ENCODE results near the gene F13A1. TPM values are rescaled to one million over a fixed set of nuclear protein-coding genes. Genes with fewer than 3 reads are reported as not detected.

The F13A1 gene
- total and polyA plus RNA-seq, 4 experiments from 2014 or later, result 0.06 to 0.44 (median 0.33) TPM; not detected in 1

DNA sequence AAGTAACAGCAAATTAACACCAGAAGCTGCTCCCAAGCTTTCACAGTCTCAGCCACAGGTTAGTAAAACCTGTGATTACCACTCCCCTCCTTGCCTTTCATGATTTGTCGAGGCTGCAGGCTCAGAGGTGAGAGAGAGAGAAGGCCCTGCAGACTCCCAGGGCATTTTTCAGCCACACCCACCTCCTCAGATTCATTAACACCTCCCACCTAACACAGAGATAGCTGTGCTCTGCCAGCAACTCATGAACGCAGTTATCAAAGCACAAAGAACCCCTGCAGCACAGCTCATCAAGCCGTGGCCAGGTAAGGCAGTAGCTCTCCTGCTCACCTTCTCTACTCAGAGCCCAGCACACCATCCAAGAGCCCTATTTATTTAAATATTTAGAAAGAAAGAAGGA, 27.1 kb downstream of the F13A1 start:
- no peak for DNase-seq
- Histone ChIP-seq H3K9me3 (ENCODE audit: control insufficient read depth in 1 of 2, low read length in 2 of 2) (no peaks in the 10 kb centered on the region), H3K36me3 (ENCODE audit: insufficient read depth, low read length) (no peaks in the 10 kb centered on the region), H3K4me1 (ENCODE audit: insufficient read depth, low read length) (no peaks in the 10 kb centered on the region), H3K4me3 (ENCODE audit: low read length in 2 of 2) (no peak overlapping the region), H3K27ac (ENCODE audit: low read depth, low read length) (no peak overlapping the region), H3K27me3 (ENCODE audit: insufficient read depth, low read length) (no peaks in the 10 kb centered on the region)
- Mint-ChIP-seq H3K4me3 (no peak overlapping the region), H3K9me3 (peaks cover 0 to 3% (median under 1%) of the 10 kb centered on the region in 8 donors), H3K4me1 (no peaks in the 10 kb centered on the region), H3K27me3 (peaks cover 4 to 14% of the 10 kb centered on the region in 2 donors), H3K36me3 (no peaks in the 10 kb centered on the region), H3K27ac (no peak overlapping the region)
- ChIA-PET CTCF (ENCODE audit: partially characterized antibody) (no interaction called here), POLR2A (ENCODE audit: partially characterized antibody) (no interaction called here)
- intact Hi-C loops (cut with micrococcal nuclease), result no loop called here

DNA sequence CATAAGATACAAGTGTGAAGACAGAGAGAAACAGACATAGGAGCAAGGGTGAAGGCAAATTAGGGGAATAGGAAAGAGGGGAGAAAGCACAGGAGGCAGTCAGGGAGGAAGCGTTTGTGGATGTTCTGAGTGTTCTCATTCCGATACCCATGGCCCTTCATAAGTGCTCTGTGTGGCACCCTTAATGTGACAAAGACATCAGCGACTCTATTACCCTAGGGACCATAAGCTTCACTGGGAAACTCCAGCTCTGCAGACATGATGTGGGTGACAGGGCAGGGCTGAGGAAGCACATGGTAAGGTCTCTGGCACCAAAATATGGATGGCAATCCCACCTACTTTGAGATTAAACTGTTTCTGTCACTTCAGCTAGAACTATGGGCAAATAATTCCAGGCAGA, 33.0 kb downstream of the F13A1 start:
- DNase-seq, result no peak
- Histone ChIP-seq H3K9me3 (ENCODE audit: control insufficient read depth in 1 of 2, low read length in 2 of 2) (no peaks in the 10 kb centered on the region), H3K4me1 (ENCODE audit: insufficient read depth, low read length) (no peaks in the 10 kb centered on the region), H3K4me3 (ENCODE audit: low read length in 2 of 2) (no peak overlapping the region), H3K36me3 (ENCODE audit: insufficient read depth, low read length) (no peaks in the 10 kb centered on the region), H3K27me3 (ENCODE audit: insufficient read depth, low read length) (no peaks in the 10 kb centered on the region), H3K27ac (ENCODE audit: low read depth, low read length) (no peak overlapping the region)
- peaks cover 4 to 10% of the 10 kb centered on the region in 2 donors for H3K27me3 Mint-ChIP-seq
- intact Hi-C loops (cut with micrococcal nuclease), result no loop called here
- POLR2A ChIA-PET (ENCODE audit: partially characterized antibody), result interaction anchor here (0.6 kb wide), 1 partner anchor 1794 kb away, joined by 3 read pairs; no protein-coding TSS in a partner anchor
- H3K4me3 Mint-ChIP-seq, result no peak overlapping the region
- no peaks in the 10 kb centered on the region for H3K4me1 Mint-ChIP-seq
- no peak overlapping the region for H3K27ac Mint-ChIP-seq
- CTCF ChIA-PET (ENCODE audit: partially characterized antibody), result no interaction called here
- H3K9me3 Mint-ChIP-seq, result peaks cover 0 to 2% (median 0%) of the 10 kb centered on the region in 8 donors
- no peaks in the 10 kb centered on the region for H3K36me3 Mint-ChIP-seq

DNA sequence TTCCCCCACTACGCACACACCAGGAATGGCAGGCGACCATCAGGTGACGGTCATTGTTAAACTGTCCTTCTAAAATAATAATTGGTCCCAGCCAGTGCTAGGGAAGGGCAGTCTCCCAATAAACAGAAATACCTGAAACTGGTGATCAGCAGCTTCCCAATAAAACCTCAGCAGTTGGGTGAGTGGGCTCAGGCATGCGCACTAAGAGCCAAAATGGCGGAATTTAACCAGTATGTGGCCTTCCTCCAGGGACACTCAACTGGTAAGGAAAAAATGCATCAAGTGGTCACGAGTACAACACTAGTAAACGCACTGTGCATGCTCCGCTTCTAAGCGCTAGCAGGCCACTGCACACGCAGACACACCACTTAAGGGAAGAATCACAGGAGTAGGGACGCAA, 34.8 kb downstream of the F13A1 start:
- ChIA-PET CTCF (ENCODE audit: partially characterized antibody) (no interaction called here), POLR2A (ENCODE audit: partially characterized antibody) (interaction anchor here (0.5 kb wide), 1 partner anchor 156 kb away, joined by 3 read pairs; no protein-coding TSS in a partner anchor)
- intact Hi-C loops (cut with micrococcal nuclease), result no loop called here
- Mint-ChIP-seq H3K4me3 (no peak overlapping the region), H3K4me1 (no peaks in the 10 kb centered on the region), H3K36me3 (no peaks in the 10 kb centered on the region), H3K9me3 (no peaks in the 10 kb centered on the region), H3K27me3 (no peaks in the 10 kb centered on the region), H3K27ac (no peak overlapping the region)
- Histone ChIP-seq H3K4me1 (ENCODE audit: insufficient read depth, low read length) (no peaks in the 10 kb centered on the region), H3K9me3 (ENCODE audit: control insufficient read depth in 1 of 2, low read length in 2 of 2) (no peaks in the 10 kb centered on the region), H3K36me3 (ENCODE audit: insufficient read depth, low read length) (no peaks in the 10 kb centered on the region), H3K4me3 (ENCODE audit: low read length in 2 of 2) (no peak overlapping the region), H3K27me3 (ENCODE audit: insufficient read depth, low read length) (no peaks in the 10 kb centered on the region), H3K27ac (ENCODE audit: low read depth, low read length) (no peak overlapping the region)
- DNase-seq, result no peak

DNA sequence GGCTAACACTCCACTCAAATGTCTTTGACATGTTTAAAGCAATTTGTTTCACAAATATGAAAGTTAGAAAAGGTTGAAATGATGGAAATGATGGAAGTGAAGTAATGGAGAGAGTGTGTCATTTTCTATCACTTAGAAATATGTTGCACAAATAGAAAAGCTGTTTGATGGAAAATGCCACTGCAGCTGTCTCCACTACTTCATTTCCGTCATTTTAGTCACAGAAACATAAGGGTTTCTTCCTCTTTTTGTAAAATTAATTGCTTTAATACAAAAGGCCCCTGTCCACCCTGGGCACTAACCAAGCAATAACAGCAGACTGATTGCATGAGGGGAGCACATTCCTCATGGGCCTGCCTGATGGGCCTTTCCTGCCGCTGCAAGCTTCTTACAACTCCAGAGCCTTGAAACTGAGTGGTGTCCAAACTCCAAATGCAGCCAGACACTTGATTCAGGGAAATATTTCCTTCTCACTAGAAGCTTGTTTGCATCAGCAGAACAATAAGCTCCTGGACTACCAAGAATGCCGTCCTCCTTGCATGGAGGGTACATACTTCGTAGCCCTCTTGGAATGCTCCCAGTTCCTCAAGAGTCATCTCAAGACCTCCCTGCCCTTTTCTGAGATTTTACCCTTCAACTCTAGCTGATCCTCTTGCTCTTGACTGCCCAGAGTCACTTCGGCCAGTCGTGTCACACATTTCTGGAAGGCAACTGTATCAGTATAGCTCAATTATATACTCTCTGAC, 36.1 kb downstream of the F13A1 start:
- Histone ChIP-seq H3K4me3 (ENCODE audit: low read length in 2 of 2) (no peak overlapping the region), H3K27ac (ENCODE audit: low read depth, low read length) (no peak overlapping the region), H3K27me3 (ENCODE audit: insufficient read depth, low read length) (no peaks in the 10 kb centered on the region), H3K9me3 (ENCODE audit: control insufficient read depth in 1 of 2, low read length in 2 of 2) (no peaks in the 10 kb centered on the region), H3K36me3 (ENCODE audit: insufficient read depth, low read length) (no peaks in the 10 kb centered on the region), H3K4me1 (ENCODE audit: insufficient read depth, low read length) (no peaks in the 10 kb centered on the region)
- H3K9me3 Mint-ChIP-seq, result no peaks in the 10 kb centered on the region
- intact Hi-C loops (cut with micrococcal nuclease), result no loop called here
- H3K27ac Mint-ChIP-seq, result no peak overlapping the region
- DNase-seq, result no peak
- no peaks in the 10 kb centered on the region for H3K27me3 Mint-ChIP-seq
- ChIA-PET POLR2A (ENCODE audit: partially characterized antibody) (no interaction called here), CTCF (ENCODE audit: partially characterized antibody) (no interaction called here)
- H3K4me1 Mint-ChIP-seq, result no peaks in the 10 kb centered on the region
- H3K4me3 Mint-ChIP-seq, result no peak overlapping the region
- H3K36me3 Mint-ChIP-seq, result no peaks in the 10 kb centered on the region

DNA sequence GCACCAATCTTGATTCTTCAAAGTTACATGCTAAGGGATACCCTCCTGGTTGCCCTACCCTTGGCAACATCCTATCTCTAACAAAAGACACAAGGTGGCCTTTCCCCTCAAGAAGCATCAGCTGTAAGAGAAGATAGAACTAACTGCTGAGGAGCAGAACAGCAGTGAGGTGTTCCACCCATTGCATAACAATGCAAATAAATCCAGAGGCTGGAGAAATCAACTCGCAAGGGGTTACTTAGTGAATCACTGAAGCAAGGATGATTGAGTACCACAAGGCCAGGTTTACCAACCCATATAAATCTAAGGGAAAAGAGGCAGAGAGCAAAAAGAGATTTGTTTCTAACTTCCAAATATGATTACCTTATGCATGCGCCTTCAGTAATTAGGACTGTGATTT, 36.7 kb downstream of the F13A1 start:
- H3K27ac Mint-ChIP-seq, result no peak overlapping the region
- H3K36me3 ChIP-seq (ENCODE audit: insufficient read depth, low read length), result no peaks in the 10 kb centered on the region
- no peak for DNase-seq
- no peaks in the 10 kb centered on the region for H3K36me3 Mint-ChIP-seq
- H3K4me3 Mint-ChIP-seq, result no peak overlapping the region
- no peaks in the 10 kb centered on the region for H3K4me1 ChIP-seq (ENCODE audit: insufficient read depth, low read length)
- no peaks in the 10 kb centered on the region for H3K27me3 ChIP-seq (ENCODE audit: insufficient read depth, low read length)
- H3K27me3 Mint-ChIP-seq, result no peaks in the 10 kb centered on the region
- no peak overlapping the region for H3K4me3 ChIP-seq (ENCODE audit: low read length in 2 of 2)
- intact Hi-C loops (cut with micrococcal nuclease), result no loop called here
- ChIA-PET POLR2A (ENCODE audit: partially characterized antibody) (no interaction called here), CTCF (ENCODE audit: partially characterized antibody) (no interaction called here)
- no peaks in the 10 kb centered on the region for H3K9me3 ChIP-seq (ENCODE audit: control insufficient read depth in 1 of 2, low read length in 2 of 2)
- no peak overlapping the region for H3K27ac ChIP-seq (ENCODE audit: low read depth, low read length)
- H3K9me3 Mint-ChIP-seq, result no peaks in the 10 kb centered on the region
- no peaks in the 10 kb centered on the region for H3K4me1 Mint-ChIP-seq

DNA sequence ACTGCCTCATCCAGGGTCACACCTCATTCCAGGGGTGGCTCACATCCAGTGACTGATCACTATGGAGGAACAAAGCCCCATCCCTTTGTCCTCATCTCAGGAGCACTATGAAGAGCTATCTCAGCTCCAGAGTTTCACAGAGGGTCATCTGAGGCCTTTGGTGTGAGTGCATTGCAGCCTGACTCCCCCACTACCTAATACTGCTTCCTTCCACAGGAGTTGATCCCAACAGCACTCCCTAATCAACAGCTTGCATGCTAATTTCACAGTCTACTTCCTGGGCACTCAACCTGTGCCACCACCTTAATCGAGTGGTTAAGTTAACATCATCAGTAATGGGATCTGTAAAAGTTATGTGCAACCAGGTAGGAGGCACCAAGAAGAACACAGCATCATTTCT, 37.7 kb downstream of the F13A1 start:
- no peaks in the 10 kb centered on the region for H3K9me3 ChIP-seq (ENCODE audit: control insufficient read depth in 1 of 2, low read length in 2 of 2)
- no peak for DNase-seq
- Mint-ChIP-seq H3K9me3 (peaks cover 0 to 2% (median 0%) of the 10 kb centered on the region in 8 donors), H3K27me3 (peaks cover 0 to 1% of the 10 kb centered on the region in 2 donors), H3K27ac (no peak overlapping the region), H3K4me3 (no peak overlapping the region), H3K36me3 (no peaks in the 10 kb centered on the region), H3K4me1 (no peaks in the 10 kb centered on the region)
- H3K4me1 ChIP-seq (ENCODE audit: insufficient read depth, low read length), result no peaks in the 10 kb centered on the region
- H3K4me3 ChIP-seq (ENCODE audit: low read length in 2 of 2), result no peak overlapping the region
- H3K27ac ChIP-seq (ENCODE audit: low read depth, low read length), result no peak overlapping the region
- intact Hi-C loops (cut with micrococcal nuclease), result no loop called here
- H3K27me3 ChIP-seq (ENCODE audit: insufficient read depth, low read length), result no peaks in the 10 kb centered on the region
- no peaks in the 10 kb centered on the region for H3K36me3 ChIP-seq (ENCODE audit: insufficient read depth, low read length)
- ChIA-PET POLR2A (ENCODE audit: partially characterized antibody) (no interaction called here), CTCF (ENCODE audit: partially characterized antibody) (no interaction called here)

DNA sequence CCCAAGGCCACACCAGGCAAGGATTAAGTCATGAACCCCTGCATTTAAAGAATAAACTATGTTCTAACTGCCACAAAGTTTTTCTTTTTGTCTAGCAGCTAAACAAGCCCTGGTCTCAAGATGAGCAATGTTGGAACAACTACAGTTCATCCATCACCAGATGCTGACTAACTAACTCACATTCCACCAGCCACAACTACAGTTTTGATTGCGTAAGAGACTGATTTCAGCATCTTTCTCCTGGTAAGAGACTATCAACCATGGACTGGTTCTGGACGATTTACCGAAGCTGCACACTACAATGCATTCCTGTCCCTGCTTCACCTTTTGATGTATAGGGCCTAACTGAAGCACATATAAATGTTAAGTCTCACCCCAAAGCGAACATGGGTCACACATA, 43.0 kb downstream of the F13A1 start:
- H3K9me3 ChIP-seq (ENCODE audit: control insufficient read depth in 1 of 2, low read length in 2 of 2), result no peaks in the 10 kb centered on the region
- Mint-ChIP-seq H3K36me3 (no peaks in the 10 kb centered on the region), H3K4me3 (no peak overlapping the region), H3K4me1 (no peaks in the 10 kb centered on the region), H3K27me3 (peaks cover 8 to 12% of the 10 kb centered on the region in 2 donors), H3K9me3 (peaks cover 0 to 2% (median 0%) of the 10 kb centered on the region in 8 donors), H3K27ac (no peak overlapping the region)
- no peak for DNase-seq
- H3K27me3 ChIP-seq (ENCODE audit: insufficient read depth, low read length), result no peaks in the 10 kb centered on the region
- ChIA-PET POLR2A (ENCODE audit: partially characterized antibody) (no interaction called here), CTCF (ENCODE audit: partially characterized antibody) (no interaction called here)
- H3K4me3 ChIP-seq (ENCODE audit: low read length in 2 of 2), result no peak overlapping the region
- no peaks in the 10 kb centered on the region for H3K4me1 ChIP-seq (ENCODE audit: insufficient read depth, low read length)
- H3K36me3 ChIP-seq (ENCODE audit: insufficient read depth, low read length), result no peaks in the 10 kb centered on the region
- no peak overlapping the region for H3K27ac ChIP-seq (ENCODE audit: low read depth, low read length)
- intact Hi-C loops (cut with micrococcal nuclease), result no loop called here

All from CD4-positive, alpha-beta memory T cell (primary cell).